NCI-H345 treated with DMSO at 0.1 percent for 48 hours (cell line): Measurements from ENCODE around the gene SUMF1.

Experiments
- DNase-seq: peaks from one replicate; lab custom pipeline; 2025; ENCODE audit not compliant: unreplicated experiment; lab: John Stamatoyannopoulos, UW

Gene SUMF1

DNA sequence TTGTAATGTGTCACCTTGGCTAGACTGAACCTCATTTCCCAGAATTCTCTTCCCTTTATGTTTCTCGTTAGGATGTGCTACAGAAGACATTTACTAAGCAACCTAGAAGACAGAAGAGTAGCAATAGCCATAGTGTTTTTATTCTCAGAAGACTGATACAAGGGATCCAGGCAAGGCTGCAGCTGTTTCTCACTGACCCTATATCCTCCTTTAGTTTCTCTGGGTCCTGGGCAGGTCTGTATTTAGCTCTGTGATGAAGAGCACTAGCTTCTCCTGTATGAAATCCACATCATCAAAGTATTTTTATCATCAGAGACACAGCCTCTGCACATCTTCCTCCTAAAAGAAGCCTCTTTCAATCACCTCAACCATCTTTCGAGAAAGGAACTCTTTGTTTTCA lies 72.5 kb downstream of the SUMF1 start:
- DNase-seq = no peak

DNA sequence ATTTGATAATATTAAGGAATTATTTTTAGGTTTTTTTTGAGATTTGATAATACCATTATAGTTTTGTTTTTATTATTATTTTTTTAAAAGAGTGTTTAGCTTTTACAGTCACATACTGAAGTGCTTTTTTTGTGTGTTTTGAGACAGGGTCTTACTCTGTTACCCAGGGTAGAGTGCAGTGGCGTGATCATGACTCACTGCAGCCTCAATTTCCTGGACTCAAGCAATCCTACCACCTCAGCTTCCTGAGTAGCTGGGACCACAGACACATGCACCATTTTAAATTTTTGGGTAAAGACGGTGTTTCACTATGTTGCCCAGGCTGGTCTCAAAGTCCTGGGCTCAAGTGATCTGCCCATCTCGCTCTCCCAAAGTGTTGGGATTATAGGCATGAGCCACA lies 73.0 kb downstream of the SUMF1 start:
- no peak for DNase-seq

DNA sequence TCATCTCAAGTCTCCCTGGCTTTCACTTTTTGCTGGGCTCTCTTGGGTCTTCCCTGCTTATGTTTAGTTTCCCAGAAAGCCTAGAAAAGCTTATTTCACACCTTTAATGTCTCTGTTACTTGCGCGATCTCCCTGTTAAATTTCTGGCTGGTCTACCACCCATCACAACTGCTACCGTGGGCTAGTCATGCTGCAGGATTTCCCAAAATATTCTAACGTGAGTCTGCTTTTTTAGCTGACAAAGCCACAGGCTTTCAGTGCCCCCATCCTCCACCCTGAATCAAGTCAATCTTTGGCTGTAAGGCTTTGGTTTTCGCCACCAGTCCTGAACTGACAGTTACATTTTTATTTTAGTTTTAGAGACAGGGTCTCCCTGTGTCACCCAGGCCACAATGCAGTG lies 74.1 kb downstream of the SUMF1 start:
- no peak for DNase-seq

- no peak for DNase-seq
These were observed 79.6 kb downstream of the SUMF1 start for GRCh38 chr3:4387210-4388204.

GRCh38 chr3:4385201-4385600 lies 81.9 kb downstream of the SUMF1 start:
- DNase-seq = no peak

DNA sequence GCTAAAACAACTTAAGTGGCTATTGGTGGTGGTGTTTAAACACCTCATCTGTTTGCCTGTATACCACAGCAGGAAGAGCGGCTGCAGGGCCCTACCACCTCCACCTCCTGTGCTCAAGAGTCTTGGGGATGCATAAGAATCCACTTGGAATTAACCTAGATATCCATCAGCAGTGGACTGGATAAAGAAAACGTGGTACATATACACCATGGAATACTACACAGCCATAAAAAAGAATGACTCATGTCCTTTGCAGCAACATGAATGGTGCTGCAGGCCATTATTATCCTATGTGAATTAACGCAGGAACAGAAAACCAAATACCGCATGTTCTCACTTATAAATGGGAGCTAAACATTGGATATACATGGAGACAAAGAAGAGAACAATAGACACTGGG lies 87.1 kb downstream of the SUMF1 start:
- DNase-seq = no peak

GRCh38 chr3:4376499-4376898 lies 90.6 kb downstream of the SUMF1 start:
- DNase-seq = no peak

DNA sequence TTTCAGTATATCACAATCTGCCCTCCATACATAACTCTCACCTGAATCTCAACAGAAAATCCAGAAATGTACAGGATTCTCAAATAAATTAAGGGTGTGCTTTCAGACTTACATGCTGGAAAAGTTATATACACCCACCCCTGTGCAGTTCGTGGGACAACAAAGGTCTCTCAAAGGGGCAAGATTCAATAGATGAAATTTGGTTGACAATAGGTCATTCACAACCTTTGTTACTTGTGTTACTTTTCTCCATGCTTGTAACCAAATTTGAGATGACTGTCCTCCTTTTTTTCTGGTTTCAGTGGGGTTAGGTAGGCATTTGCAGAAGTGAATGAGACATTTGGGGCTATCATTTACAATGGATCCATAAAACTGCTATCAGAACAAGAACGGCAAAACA lies 91.2 kb downstream of the SUMF1 start:
- no peak for DNase-seq

DNA sequence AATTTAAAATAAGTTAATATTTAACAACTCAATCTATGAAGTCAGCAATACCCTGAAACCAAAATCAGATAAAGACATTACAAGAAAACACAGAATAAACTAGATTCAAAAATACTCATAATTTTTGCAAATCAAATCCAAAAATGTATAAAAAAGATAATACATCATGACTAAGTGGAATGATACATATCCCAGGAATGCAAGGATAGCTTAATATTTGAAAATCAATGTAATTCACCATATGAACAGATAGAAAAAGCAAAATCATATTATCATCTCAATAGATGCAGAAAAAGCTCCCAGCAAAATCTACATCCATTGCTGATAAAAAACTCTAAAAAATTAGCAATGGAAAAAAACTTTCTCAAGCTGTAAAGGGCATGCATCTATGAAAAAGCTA lies 93.4 kb downstream of the SUMF1 start:
- no peak for DNase-seq

- no peak for DNase-seq
These were observed 104.5 kb downstream of the SUMF1 start for GRCh38 chr3:4362523-4362922.

- DNase-seq = no peak
These were observed 106.3 kb downstream of the SUMF1 start for GRCh38 chr3:4360817-4361216.

GRCh38 chr3:4359805-4360502 lies 107.1 kb downstream of the SUMF1 start:
- DNase-seq = no peak

GRCh38 chr3:4358273-4358672 lies 108.8 kb downstream of the SUMF1 start:
- no peak for DNase-seq

DNA sequence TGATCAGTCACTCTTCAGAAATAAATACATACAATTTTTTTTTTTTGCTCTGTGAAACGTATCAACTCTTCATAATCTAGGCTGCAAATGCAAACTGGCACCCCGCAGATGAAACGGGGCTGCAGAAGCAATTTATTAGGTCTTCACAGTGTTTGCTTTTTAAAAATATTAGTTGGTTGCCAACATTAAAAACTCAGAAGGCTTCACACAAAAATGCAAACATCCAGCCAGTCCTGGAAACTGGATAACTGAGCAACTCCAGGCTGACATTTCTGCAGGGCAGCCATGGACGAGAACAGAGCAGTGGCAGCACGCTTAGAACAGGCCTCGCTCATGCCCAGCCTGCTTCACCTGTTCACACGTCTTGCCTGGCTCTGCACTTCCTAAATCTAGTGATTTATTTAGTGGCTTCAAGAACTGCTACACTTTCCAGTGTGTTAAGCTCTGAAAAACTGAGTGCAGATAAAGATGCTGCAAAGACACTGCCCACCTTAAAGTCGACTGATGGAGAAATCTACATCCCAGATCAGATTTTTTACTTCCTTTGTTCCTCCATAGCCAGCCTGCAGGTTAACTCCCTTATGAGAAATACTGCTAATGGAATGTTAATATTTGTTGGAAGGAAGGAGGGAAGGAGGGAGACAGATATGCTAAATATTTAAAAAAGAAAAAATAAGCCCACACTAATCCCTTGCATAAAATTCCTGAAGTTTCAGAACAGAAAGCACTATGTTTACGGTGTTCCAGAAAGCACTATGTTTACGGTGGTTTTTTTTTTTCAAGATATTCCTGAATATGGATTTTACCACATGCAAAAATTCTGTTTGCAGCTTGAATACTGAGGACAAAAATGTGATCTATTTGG lies 110.3 kb downstream of the SUMF1 start:
- no peak for DNase-seq

GRCh38 chr3:4356220-4356540 lies 110.9 kb downstream of the SUMF1 start:
- DNase-seq = no peak

- no peak for DNase-seq
These were observed 111.5 kb downstream of the SUMF1 start for GRCh38 chr3:4355401-4356219.

GRCh38 chr3:4351872-4352271 lies 115.2 kb downstream of the SUMF1 start:
- no peak for DNase-seq

DNA sequence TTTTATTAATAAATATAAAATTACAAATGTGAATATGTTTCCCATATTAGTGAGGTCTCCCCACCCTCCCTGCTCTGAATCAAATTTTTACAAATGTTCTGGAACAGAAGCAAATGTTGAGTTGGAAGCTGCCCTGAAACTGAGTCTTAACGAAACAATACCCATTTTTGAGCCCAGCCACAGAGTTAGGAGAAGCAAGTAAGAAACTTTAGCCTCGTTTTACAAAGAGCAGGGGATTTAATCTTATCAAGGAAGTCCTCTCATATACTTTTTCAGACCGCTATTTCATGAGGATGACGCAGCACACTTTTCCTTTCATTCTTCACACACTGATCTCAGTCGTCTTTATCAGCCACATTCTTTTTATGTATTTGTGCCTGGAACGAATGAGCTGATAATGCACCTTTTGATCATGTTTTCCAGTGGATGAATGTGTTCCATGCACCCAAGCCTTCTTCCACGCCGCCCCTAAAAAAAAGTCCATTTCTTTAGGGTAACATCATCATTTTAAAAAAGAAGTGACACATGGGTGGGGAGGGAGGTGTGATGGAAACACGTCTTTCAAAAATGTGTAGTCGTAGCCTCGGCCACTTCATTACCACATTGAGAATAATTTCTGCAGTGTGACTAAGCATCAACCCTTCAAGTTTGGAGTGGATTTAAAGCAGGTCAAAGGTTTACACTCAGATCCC lies 115.8 kb downstream of the SUMF1 start:
- DNase-seq = no peak

- peak; percentile 23 for DNase-seq
These were observed 116.3 kb downstream of the SUMF1 start for GRCh38 chr3:4350789-4351163.

GRCh38 chr3:4343258-4343657 lies 123.8 kb downstream of the SUMF1 start:
- no peak for DNase-seq
